ENCODE data around the gene CALML3. TPM values are rescaled to one million over a fixed set of nuclear protein-coding genes. Genes with fewer than 3 reads are reported as not detected.

Gene CALML3
- polyA plus RNA-seq, 1 donor from 2014 or later, result not detected

DNA sequence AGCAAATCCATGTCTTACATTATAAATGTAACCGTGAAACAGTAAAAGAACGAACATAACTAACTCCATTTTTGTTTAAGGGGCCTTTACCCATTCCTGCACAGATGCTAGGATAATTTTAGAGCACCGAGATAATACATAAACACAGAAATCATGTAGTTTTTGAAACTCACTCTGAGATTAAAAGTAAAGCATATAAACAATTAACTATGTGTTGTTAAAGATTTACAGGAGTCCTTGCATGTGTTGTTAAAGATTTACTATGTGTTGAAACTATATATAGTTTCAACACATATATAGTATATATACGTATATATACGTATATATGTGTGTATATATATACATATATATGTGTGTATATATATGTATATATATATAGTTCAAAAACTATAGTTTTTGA, 7.2 kb upstream of the CALML3 start:
- H3K9me3 ChIP-seq (ENCODE audit: low read length), result no peaks in the 10 kb centered on the region
- no peaks in the 10 kb centered on the region for H3K36me3 ChIP-seq (ENCODE audit: insufficient read depth, low read length)
- TF ChIP-seq RAD21 (conservative IDR thresholded peaks at IDR 0.05), result no peak
- no peak for TF ChIP-seq REST (IDR thresholded peaks at IDR 0.05; ENCODE audit: borderline replicate concordance)
- TF ChIP-seq POLR2AphosphoS5 (IDR thresholded peaks at IDR 0.05), result no peak
- no peak for TF ChIP-seq CTCF (IDR thresholded peaks at IDR 0.05; ENCODE audit: poor library complexity, severe bottlenecking)
- no peak for TF ChIP-seq SMC3 (conservative IDR thresholded peaks at IDR 0.05; ENCODE audit: poor library complexity)
- no peak for TF ChIP-seq MXI1 (conservative IDR thresholded peaks at IDR 0.05; ENCODE audit: poor library complexity, severe bottlenecking)
- no peaks in the 10 kb centered on the region for H3K79me2 ChIP-seq (replicated peaks; ENCODE audit: insufficient read depth, low read length)
- H3K9ac ChIP-seq (ENCODE audit: low read length), result no peak overlapping the region
- no peaks in the 10 kb centered on the region for H3K27me3 ChIP-seq (ENCODE audit: insufficient read depth, low read depth, low read length)
- no peak overlapping the region for H3K4me2 ChIP-seq (ENCODE audit: low read length)
- no peaks in the 10 kb centered on the region for H4K20me1 ChIP-seq (ENCODE audit: insufficient read depth)
- H3K4me3 ChIP-seq (ENCODE audit: low read length), result no peak overlapping the region
- H3F3A ChIP-seq (ENCODE audit: insufficient read depth, low read length, poor library complexity, severe bottlenecking), result no peaks in the 10 kb centered on the region
- H3K9me2 ChIP-seq (ENCODE audit: insufficient read depth, low read length), result no peaks in the 10 kb centered on the region
- H3K27ac ChIP-seq (ENCODE audit: low read length), result no peak overlapping the region
- no peak overlapping the region for H2AFZ ChIP-seq (ENCODE audit: low read depth, low read length)

GRCh38 chr10:5518143-5518542, 6.6 kb upstream of the CALML3 start:
- TF ChIP-seq RAD21 (conservative IDR thresholded peaks at IDR 0.05) (no peak), POLR2AphosphoS5 (IDR thresholded peaks at IDR 0.05) (no peak), MXI1 (conservative IDR thresholded peaks at IDR 0.05; ENCODE audit: poor library complexity, severe bottlenecking) (no peak), CTCF (IDR thresholded peaks at IDR 0.05; ENCODE audit: poor library complexity, severe bottlenecking) (no peak)
- H3K27me3 ChIP-seq (ENCODE audit: insufficient read depth, low read depth, low read length), result no peaks in the 10 kb centered on the region

More at GRCh38 chr10:5518143-5518542, 6.6 kb upstream of the CALML3 start:
- no peaks in the 10 kb centered on the region for H3K79me2 ChIP-seq (replicated peaks; ENCODE audit: insufficient read depth, low read length)
- no peaks in the 10 kb centered on the region for H3F3A ChIP-seq (ENCODE audit: insufficient read depth, low read length, poor library complexity, severe bottlenecking)
- H3K27ac ChIP-seq (ENCODE audit: low read length), result no peak overlapping the region
- H3K9me3 ChIP-seq (ENCODE audit: low read length), result no peaks in the 10 kb centered on the region
- no peak overlapping the region for H3K9ac ChIP-seq (ENCODE audit: low read length)
- no peak overlapping the region for H3K4me2 ChIP-seq (ENCODE audit: low read length)
- no peak overlapping the region for H2AFZ ChIP-seq (ENCODE audit: low read depth, low read length)
- no peak overlapping the region for H3K4me3 ChIP-seq (ENCODE audit: low read length)
- H3K9me2 ChIP-seq (ENCODE audit: insufficient read depth, low read length), result no peaks in the 10 kb centered on the region
- no peaks in the 10 kb centered on the region for H3K36me3 ChIP-seq (ENCODE audit: insufficient read depth, low read length)
- H4K20me1 ChIP-seq (ENCODE audit: insufficient read depth), result no peaks in the 10 kb centered on the region

All from neural cell (in vitro differentiated cells).